Activated naive CD4-positive, alpha-beta T cell treated with anti-CD3 and anti-CD28 coated beads, Interleukin-2, amount 50 U/mL, for 72 hours (primary cell): Measurements from ENCODE around the gene CLN3. TPM values are rescaled to one million over a fixed set of nuclear protein-coding genes. Genes with fewer than 3 reads are reported as not detected.
"Not testable (repeated sequence)": the region's sequence is repeated elsewhere in the genome, so short reads cannot be mapped to it uniquely, and the experiment has no call there.

Experiments used
- ATAC-seq, 2 donors: fragments of 150-1000 bp; cut with Tn5 transposase; 2 replicates each; pipeline ENCODE4 v1.10.0; 2021; ENCODE audit warnings: mild to moderate bottlenecking in 2 of 2, moderate library complexity in 2 of 2
- DNase-seq, 2 donors: peaks; one replicate each; pipeline ENCODE4 v3.0.0; 2021 to 2022; ENCODE audit warnings: low spot score in 2 of 2
- H3K27ac Mint-ChIP-seq, 2 donors: one replicate each; pipeline ENCODE4 v1.8.0; 2022; ENCODE audit warnings: mild to moderate bottlenecking in 2 of 2, mixed read lengths in 2 of 2
- H3K36me3 Mint-ChIP-seq, 2 donors: one replicate each; pipeline ENCODE4 v1.8.0; 2022; ENCODE audit warnings: mixed read lengths in 2 of 2
- H3K9me3 Mint-ChIP-seq, 2 donors: one replicate each; pipeline ENCODE4 v1.8.0; 2022; ENCODE audit warnings: mixed read lengths in 2 of 2
- total RNA-seq, 2 donors: library from RNA; stranded (reverse); gene quantifications; one replicate each; pipeline ENCODE4 v1.2.3, GENCODE V29; 2022

Gene CLN3
- 10 to 100 TPM; 19.3 to 25.8 TPM for total RNA-seq

- peak within 1 kb of the TSS; percentile 96 to 99 for H3K27ac Mint-ChIP-seq
- peaks cover 0 to 10% of the 10 kb centered on the region in 2 donors for H3K36me3 Mint-ChIP-seq
- no peaks in the 10 kb centered on the region for H3K9me3 Mint-ChIP-seq
- peak; percentile 63 to 80 for ATAC-seq
- DNase-seq: peak; percentile 81 to 90
These were observed at the start of gene CLN3 for GRCh38 chr16:28491970-28492474. TSS of gene CLN3 (minus strand) at chr16:28492074. CDS start at chr16:28491759, 315 bp downstream.

- ATAC-seq (no peak), DNase-seq (no peak)
- Mint-ChIP-seq H3K9me3 (peaks cover 4% of the 10 kb centered on the region in 2 donors), H3K36me3 (no peaks in the 10 kb centered on the region), H3K27ac (no peak overlapping the region)
These were observed 48.5 kb upstream of the CLN3 start for GRCh38 chr16:28540346-28540745.

DNA sequence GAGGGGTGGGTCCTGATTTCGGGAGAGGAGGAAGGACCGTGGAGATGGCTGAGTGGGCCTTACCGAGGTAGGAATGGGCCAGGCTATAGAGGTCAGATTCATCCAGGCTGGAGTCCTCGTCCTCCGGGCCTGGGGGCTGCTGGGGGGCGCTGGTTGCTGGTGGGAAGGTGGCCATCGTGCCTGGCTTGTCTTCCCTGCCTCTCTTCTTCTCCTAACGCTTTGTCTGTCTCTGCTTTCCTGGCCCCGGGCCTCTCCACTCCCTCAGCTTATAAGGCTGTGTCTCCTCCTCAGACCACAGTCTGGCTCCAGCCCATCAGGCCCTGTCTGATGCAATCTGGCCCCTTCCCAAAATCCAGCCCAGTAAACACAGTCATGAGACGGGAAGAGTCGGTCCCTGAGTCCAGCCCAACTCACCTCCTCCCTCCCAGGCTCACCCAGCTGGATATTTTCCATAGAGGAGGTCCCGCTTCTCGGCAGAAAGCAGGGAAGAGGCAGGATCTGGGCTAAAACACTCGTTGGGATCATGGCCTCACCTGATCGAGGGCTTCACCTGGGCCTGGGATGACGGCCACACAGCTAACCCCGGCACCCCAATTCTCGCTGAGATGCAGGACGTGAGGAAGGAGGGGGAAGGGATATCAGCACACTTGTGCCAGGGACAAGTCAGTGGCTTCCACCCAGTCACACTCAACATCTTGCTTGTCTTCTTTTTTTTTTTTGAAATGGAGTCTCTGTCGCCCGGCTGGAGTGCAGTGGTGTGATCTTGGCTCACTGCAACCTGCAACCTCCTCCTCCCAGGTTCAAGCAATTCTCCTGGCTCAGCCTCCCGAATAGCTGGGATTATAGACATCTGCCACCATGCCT is 47.1 kb upstream of the CLN3 start, which contains the start of gene NUPR1:
Gene NUPR1, minus strand, starts transcription at position 242 of the 864 bp plus-strand sequence. Its CDS starts 67 bp downstream, at position 175.
- ATAC-seq (no peak), DNase-seq (no peak)
- H3K9me3 Mint-ChIP-seq: peaks cover 4 to 9% of the 10 kb centered on the region in 2 donors
- peak within 1 kb of the TSS; percentile 35 to 79 for H3K27ac Mint-ChIP-seq
- no peaks in the 10 kb centered on the region for H3K36me3 Mint-ChIP-seq

- Mint-ChIP-seq H3K36me3 (no peaks in the 10 kb centered on the region), H3K27ac (peak overlapping the region; percentile 35 to 67), H3K9me3 (peaks cover 4 to 9% of the 10 kb centered on the region in 2 donors)
- no peak for DNase-seq
- no peak for ATAC-seq
These were observed 46.3 kb upstream of the CLN3 start for GRCh38 chr16:28537964-28538732.

GRCh38 chr16:28537076-28537475 is 45.2 kb upstream of the CLN3 start:
- Mint-ChIP-seq H3K9me3 (peaks cover 4 to 9% of the 10 kb centered on the region in 2 donors), H3K36me3 (no peaks in the 10 kb centered on the region), H3K27ac (no peak overlapping the region)
- DNase-seq (no peak), ATAC-seq (no peak)

DNA sequence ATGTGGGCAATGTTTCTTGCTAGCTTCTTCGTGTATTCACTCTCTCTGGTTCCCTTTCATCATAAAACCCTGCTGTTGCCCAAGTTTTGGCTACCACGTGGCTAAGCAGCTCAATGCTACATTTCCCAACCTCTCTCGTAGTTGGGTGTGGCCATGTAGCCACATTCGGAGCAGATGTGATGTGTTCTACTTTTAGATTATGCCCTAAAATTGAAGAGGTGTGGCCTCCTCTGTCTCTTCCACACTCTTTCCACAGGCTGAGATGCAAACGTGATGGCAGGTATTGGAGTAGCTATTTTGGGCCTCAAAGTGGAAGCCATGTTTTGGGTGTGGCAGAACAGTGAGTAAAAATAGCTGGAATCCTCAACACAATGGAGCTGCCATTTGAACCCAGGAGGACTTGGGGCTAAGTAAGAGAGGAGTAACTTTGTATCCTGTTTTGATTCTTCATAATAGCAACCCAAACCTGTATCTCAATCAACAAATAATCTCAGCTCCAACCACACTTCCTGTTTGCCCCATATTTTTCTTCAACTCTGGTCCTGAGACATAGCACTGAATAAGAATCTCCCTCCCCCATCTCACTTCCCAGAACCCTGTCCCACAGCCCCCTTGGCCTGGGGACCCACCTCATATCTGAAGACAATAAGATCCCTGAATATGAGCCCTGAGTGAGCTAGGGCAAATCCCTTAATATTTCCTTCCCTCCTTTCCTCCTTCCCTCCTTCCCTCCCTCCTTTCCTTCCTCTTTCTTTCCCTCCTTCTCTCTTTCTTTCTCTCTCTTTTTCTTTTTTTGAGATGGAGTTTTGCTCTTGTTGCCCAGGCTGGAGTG is 42.9 kb upstream of the CLN3 start:
- Mint-ChIP-seq H3K36me3 (no peaks in the 10 kb centered on the region), H3K27ac (peak overlapping the region in 1 of 2 donors; percentile 80), H3K9me3 (peaks cover 4 to 9% of the 10 kb centered on the region in 2 donors)
- DNase-seq: no peak
- no peak for ATAC-seq

DNA sequence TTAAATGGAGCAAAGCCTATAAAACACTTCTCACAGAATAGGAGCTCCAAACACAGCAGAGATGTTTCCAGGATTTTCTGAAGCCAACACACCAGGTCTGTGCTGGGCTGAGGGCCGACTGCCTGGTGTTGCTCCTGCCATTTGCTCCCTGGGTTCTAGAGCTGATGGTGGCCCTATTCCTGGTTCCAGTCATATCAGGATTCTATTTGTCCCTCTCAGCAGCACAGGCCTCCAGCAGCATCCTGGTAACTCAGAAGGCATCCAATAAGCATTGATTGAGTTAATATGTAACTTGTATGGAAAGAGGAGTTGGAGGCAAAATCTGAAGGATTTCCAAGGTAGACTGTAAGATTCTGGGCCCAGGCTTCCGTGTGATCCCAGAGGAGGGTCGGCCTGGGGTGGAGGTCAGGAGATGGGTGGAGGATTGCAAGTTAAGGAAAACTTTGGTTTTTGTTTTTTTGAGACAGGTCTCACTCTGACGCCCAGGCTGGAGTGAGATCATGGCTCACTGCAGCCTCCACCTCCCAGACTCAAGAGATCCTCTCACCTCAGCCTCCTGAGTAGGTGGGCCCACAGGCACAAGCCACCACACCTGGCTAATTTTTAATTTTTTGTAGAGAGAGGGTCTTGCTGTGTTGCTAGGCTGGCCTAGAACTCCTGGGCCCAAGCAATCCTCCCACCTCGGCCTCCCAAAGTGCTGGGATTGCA is 41.2 kb upstream of the CLN3 start:
- Mint-ChIP-seq H3K27ac (no peak overlapping the region), H3K36me3 (no peaks in the 10 kb centered on the region), H3K9me3 (peaks cover 4 to 9% of the 10 kb centered on the region in 2 donors)
- DNase-seq (no peak), ATAC-seq (no peak)

DNA sequence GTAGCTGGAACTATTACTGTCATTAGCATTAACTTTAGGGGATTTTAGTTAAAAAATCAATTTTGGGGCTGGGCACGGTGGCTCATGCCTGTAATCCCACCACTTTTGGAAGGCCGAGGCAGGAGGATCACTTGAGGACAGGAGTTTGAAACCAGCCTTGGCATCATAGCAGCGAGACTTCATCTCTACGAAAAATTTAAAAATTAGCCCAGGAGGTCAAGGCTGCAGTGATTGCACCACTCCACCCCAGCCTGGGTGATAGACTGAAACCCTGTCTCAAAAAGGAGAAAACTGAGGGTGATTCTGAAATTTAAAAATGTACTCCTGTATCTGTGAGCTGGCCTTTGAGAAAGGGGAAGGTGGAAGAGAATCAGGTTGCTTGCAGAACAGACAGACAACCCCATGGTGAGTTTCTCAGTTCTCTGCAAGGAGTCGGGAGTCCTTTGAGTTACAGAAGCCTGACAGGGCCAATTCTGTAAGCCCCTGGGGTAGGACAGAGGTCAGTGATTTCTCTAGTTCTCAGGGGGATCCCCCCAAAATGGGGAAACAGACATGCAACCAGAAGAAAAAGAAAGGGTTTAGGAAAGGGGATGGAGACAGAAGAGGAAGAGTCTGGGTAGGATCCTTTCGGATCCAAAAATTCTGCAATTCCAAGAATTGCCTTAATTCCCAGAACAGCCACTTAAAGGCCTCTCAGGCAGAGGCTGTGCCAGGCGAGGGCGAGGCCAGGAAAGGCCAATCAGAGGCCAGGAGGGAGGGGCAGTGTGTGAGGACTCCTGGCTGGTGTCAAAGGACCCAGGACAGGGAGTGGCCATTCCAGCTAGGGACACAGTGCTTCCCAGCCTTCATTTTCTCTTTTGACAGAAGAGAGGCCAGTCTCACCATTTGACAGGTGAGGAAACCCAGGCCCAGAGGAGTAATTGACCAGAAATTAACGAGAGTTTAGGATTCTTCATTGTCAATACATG is 40.2 kb upstream of the CLN3 start:
- H3K36me3 Mint-ChIP-seq: no peaks in the 10 kb centered on the region
- H3K27ac Mint-ChIP-seq: no peak overlapping the region
- ATAC-seq (no peak), DNase-seq (no peak)
- H3K9me3 Mint-ChIP-seq: peaks cover 4 to 9% of the 10 kb centered on the region in 2 donors

GRCh38 chr16:28529124-28529523 is 37.2 kb upstream of the CLN3 start:
- DNase-seq (no peak), ATAC-seq (no peak)
- H3K27ac Mint-ChIP-seq: no peak overlapping the region
- no peaks in the 10 kb centered on the region for H3K9me3 Mint-ChIP-seq
- H3K36me3 Mint-ChIP-seq: no peaks in the 10 kb centered on the region

GRCh38 chr16:28528463-28528867 is 36.6 kb upstream of the CLN3 start:
- DNase-seq: no peak
- no peak overlapping the region for H3K27ac Mint-ChIP-seq
- ATAC-seq: no peak
- H3K36me3 Mint-ChIP-seq: no peaks in the 10 kb centered on the region
- H3K9me3 Mint-ChIP-seq: no peaks in the 10 kb centered on the region

GRCh38 chr16:28527985-28528384 is 36.1 kb upstream of the CLN3 start:
- H3K9me3 Mint-ChIP-seq: no peaks in the 10 kb centered on the region
- no peaks in the 10 kb centered on the region for H3K36me3 Mint-ChIP-seq
- DNase-seq (no peak), ATAC-seq (no peak)
- peak overlapping the region in 1 of 2 donors; percentile 53 for H3K27ac Mint-ChIP-seq

GRCh38 chr16:28527100-28527785 is 35.4 kb upstream of the CLN3 start:
- not testable (repeated sequence) for H3K36me3 Mint-ChIP-seq, H3K9me3 Mint-ChIP-seq, H3K27ac Mint-ChIP-seq, DNase-seq, ATAC-seq

GRCh38 chr16:28526201-28527099 is 34.6 kb upstream of the CLN3 start:
- no peak overlapping the region for H3K27ac Mint-ChIP-seq
- no peaks in the 10 kb centered on the region for H3K36me3 Mint-ChIP-seq
- no peaks in the 10 kb centered on the region for H3K9me3 Mint-ChIP-seq
- no peak for ATAC-seq
- no peak for DNase-seq
